Right atrium auricular region (tissue), 2 donors: Measurements from ENCODE around the gene SLC9A3. TPM values are rescaled to one million over a fixed set of nuclear protein-coding genes. Genes with fewer than 3 reads are reported as not detected.

Experiments
- DNase-seq: peaks from one replicate; pipeline ENCODE4 v3.0.0-alpha.2; 2019; ENCODE audit warnings: low spot score
- H3K27ac ChIP-seq, 2 donors: fragments of 200-600 bp; sonication (generic); 1 replicate in 1 of 2; 2 replicates in 1 of 2; pipeline ENCODE4 v1.5.1; 2016 to 2019
- H3K27me3 ChIP-seq, 2 donors: fragments of 200-600 bp; sonication (generic); one replicate each; pipeline versions ENCODE4 v1.5.1 to v1.6.0; 2017 to 2019
- H3K36me3 ChIP-seq: fragments of 200-600 bp; sonication (generic); one replicate; pipeline ENCODE4 v1.5.1; 2016
- H3K4me1 ChIP-seq, 2 donors: fragments of 200-600 bp; sonication (generic); one replicate each; pipeline versions ENCODE4 v1.5.1 to v1.6.0; 2017 to 2019
- H3K4me3 ChIP-seq, 2 donors: fragments of 200-600 bp; sonication (generic); 1 replicate in 1 of 2; 2 replicates in 1 of 2; pipeline ENCODE4 v1.5.1; 2017 to 2019; ENCODE audit warnings: mild to moderate bottlenecking in 1 of 2, moderate library complexity in 1 of 2
- H3K9me3 ChIP-seq, 2 donors: fragments of 200-600 bp; sonication (generic); one replicate each; pipeline ENCODE4 v1.5.1; 2019
- CTCF ChIP-seq, 2 donors: fragments of 200-600 bp; sonication (generic); IDR thresholded peaks; one replicate each; pipeline ENCODE4 v1.5.1; 2019; ENCODE audit warnings: antibody characterized with exemption in 2 of 2
- total RNA-seq, 2 donors: library from RNA; depleted of rRNA; stranded (reverse); fragments of >200 nt; gene quantifications; one replicate each; pipeline ENCODE4 v1.1.0, GENCODE V29; 2016

SLC9A3 gene
- total RNA-seq, 2 donors from 2014 or later: 1.8 to 2.3 TPM

- no peak for TF ChIP-seq CTCF (IDR thresholded peaks at IDR 0.05)
- DNase-seq: no peak
Measured at GRCh38 chr5:547086-547924, 23.1 kb upstream of the SLC9A3 start.

GRCh38 chr5:546376-546908 is 22.2 kb upstream of the SLC9A3 start:
- no peaks in the 10 kb centered on the region for H3K4me1 ChIP-seq
- TF ChIP-seq CTCF (IDR thresholded peaks at IDR 0.05): no peak
- H3K36me3 ChIP-seq: no peaks in the 10 kb centered on the region
- H3K9me3 ChIP-seq: peaks cover 0 to 8% of the 10 kb centered on the region in 2 donors
- no peaks in the 10 kb centered on the region for H3K27me3 ChIP-seq
- no peak overlapping the region for H3K27ac ChIP-seq
- DNase-seq: no peak
- H3K4me3 ChIP-seq: no peak overlapping the region

More at GRCh38 chr5:547086-547924, 23.1 kb upstream of the SLC9A3 start:
- Histone ChIP-seq H3K36me3 (no peaks in the 10 kb centered on the region), H3K9me3 (peaks cover 0 to 8% of the 10 kb centered on the region in 2 donors), H3K4me1 (no peaks in the 10 kb centered on the region), H3K27me3 (no peaks in the 10 kb centered on the region), H3K27ac (no peak overlapping the region), H3K4me3 (no peak overlapping the region)

- DNase-seq: no peak
- no peak for TF ChIP-seq CTCF (IDR thresholded peaks at IDR 0.05)
- no peaks in the 10 kb centered on the region for H3K36me3 ChIP-seq
- H3K4me3 ChIP-seq: no peak overlapping the region
- H3K27me3 ChIP-seq: no peaks in the 10 kb centered on the region
- H3K27ac ChIP-seq: no peak overlapping the region
- peaks cover 0 to 7% of the 10 kb centered on the region in 2 donors for H3K9me3 ChIP-seq
- H3K4me1 ChIP-seq: no peaks in the 10 kb centered on the region
Measured at GRCh38 chr5:545641-546375, 21.6 kb upstream of the SLC9A3 start.

GRCh38 chr5:544675-545355 is 20.6 kb upstream of the SLC9A3 start:
- no peak for DNase-seq
- H3K27me3 ChIP-seq: no peaks in the 10 kb centered on the region

More at GRCh38 chr5:544675-545355, 20.6 kb upstream of the SLC9A3 start:
- H3K9me3 ChIP-seq: no peaks in the 10 kb centered on the region
- no peak overlapping the region for H3K4me3 ChIP-seq
- no peak overlapping the region for H3K27ac ChIP-seq
- no peaks in the 10 kb centered on the region for H3K4me1 ChIP-seq
- no peak for TF ChIP-seq CTCF (IDR thresholded peaks at IDR 0.05)
- no peaks in the 10 kb centered on the region for H3K36me3 ChIP-seq
